Endothelial cell of umbilical vein (primary cell): Measurements from ENCODE around the gene LAMA4. TPM values are rescaled to one million over a fixed set of nuclear protein-coding genes. Genes with fewer than 3 reads are reported as not detected.

Source experiments
- BruUV-seq: library from RNA; stranded (reverse); fragments of 400-500 nt; replicated peaks from 2 replicates; lab custom pipeline; 2021; lab: Mats Ljungman, UMichigan
- CTCF ChIA-PET: fragments of 300-600, 350-600 bp; sonication (Branson Sonifier 250); formaldehyde crosslinking; loops from one replicate; lab custom pipeline; 2021; ENCODE audit warnings: antibody characterized with exemption, inconsistent platforms; lab: Charles Lee
- POLR2A ChIA-PET: fragments of 300-600, 350-600 bp; sonication (Branson Sonifier 250); formaldehyde crosslinking; loops from one replicate; lab custom pipeline; 2021; ENCODE audit warnings: antibody characterized with exemption, inconsistent platforms; lab: Charles Lee
- DNase-seq: peaks from one replicate; pipeline ENCODE4 v3.0.0-alpha.2; 2011; ENCODE audit warnings: low read depth, low spot score
- FAIRE-seq: peaks from 2 replicates; lab custom pipeline; 2011; peaks lifted over from hg19 to GRCh38; lab: Jason Lieb, UNC
- H2AFZ ChIP-seq: 2 replicates; pipeline ENCODE4 v1.6.0; 2012; ENCODE audit warnings: low read depth, low read length, control low read depth, inconsistent platforms
- H3K27ac ChIP-seq: 2 replicates; pipeline ENCODE4 v1.5.1; 2011; ENCODE audit warnings: low read depth, mild to moderate bottlenecking, control low read depth, low read length, moderate library complexity; ENCODE audit not compliant: insufficient read depth
- H3K27me3 ChIP-seq, 2 experiments: 2 replicates each; pipeline versions ENCODE4 v1.6.0 to v1.6.1; 2011; ENCODE audit warnings: low read length in 2 of 2, mixed read lengths in 1 of 2; ENCODE audit not compliant: control insufficient read depth in 2 of 2, insufficient read depth in 2 of 2
- H3K36me3 ChIP-seq, 2 experiments: 2 replicates in 1 of 2; 3 replicates in 1 of 2; pipeline ENCODE4 v1.5.1; 2011; ENCODE audit warnings: low read length in 2 of 2, mild to moderate bottlenecking in 1 of 2, moderate library complexity in 1 of 2; ENCODE audit not compliant: control insufficient read depth in 2 of 2, insufficient read depth in 2 of 2; ENCODE audit errors: extremely low read depth in 1 of 2
- H3K4me1 ChIP-seq: 3 replicates; pipeline ENCODE4 v1.5.1; 2011; ENCODE audit warnings: mild to moderate bottlenecking, low read length; ENCODE audit not compliant: control insufficient read depth, insufficient read depth; ENCODE audit errors: extremely low read depth
- H3K4me2 ChIP-seq: 2 replicates; pipeline ENCODE4 v1.6.1; 2011; ENCODE audit warnings: low read length, control low read depth, mixed read lengths; ENCODE audit not compliant: insufficient read depth
- H3K4me3 ChIP-seq, 3 experiments: fragments of 200-600 bp in 1 of 3; sonication (generic), shearing (Covaris generic) in 1 of 3; replicated peaks in 1 of 3; 2 replicates each; pipeline ENCODE4 v1.5.1; 2011 to 2016; ENCODE audit warnings: control low read depth in 3 of 3, low read length in 3 of 3, mild to moderate bottlenecking in 2 of 3, inconsistent platforms in 1 of 3, low read depth in 1 of 3, moderate library complexity in 1 of 3; ENCODE audit not compliant: insufficient read depth in 1 of 3
- H3K79me2 ChIP-seq: 2 replicates; pipeline ENCODE4 v1.6.0; 2012; ENCODE audit warnings: low read length, inconsistent platforms; ENCODE audit not compliant: control insufficient read depth, insufficient read depth
- H3K9ac ChIP-seq: replicated peaks from 2 replicates; pipeline ENCODE3; 2011; ENCODE audit warnings: low read length, control low read depth; ENCODE audit not compliant: insufficient read depth; ENCODE audit errors: extremely low read depth
- H3K9me1 ChIP-seq: replicated peaks from 3 replicates; pipeline ENCODE4 v1.6.0; 2011; ENCODE audit warnings: mild to moderate bottlenecking, low read length; ENCODE audit not compliant: control insufficient read depth, insufficient read depth; ENCODE audit errors: extremely low read depth
- H3K9me3 ChIP-seq: replicated peaks from 2 replicates; pipeline ENCODE4 v1.5.1; 2012; ENCODE audit warnings: low read length, inconsistent platforms; ENCODE audit not compliant: control insufficient read depth, insufficient read depth
- H4K20me1 ChIP-seq: replicated peaks from 2 replicates; pipeline ENCODE3; 2011; ENCODE audit warnings: mild to moderate bottlenecking, low read length; ENCODE audit not compliant: control insufficient read depth, insufficient read depth; ENCODE audit errors: extremely low read depth
- EZH2 ChIP-seq: IDR thresholded peaks from 2 replicates; pipeline ENCODE4 v1.6.1; 2012; ENCODE audit warnings: borderline replicate concordance, low read depth, mild to moderate bottlenecking, moderate library complexity, low read length, inconsistent platforms; ENCODE audit not compliant: severe bottlenecking
- FOS ChIP-seq: IDR thresholded peaks from 2 replicates; pipeline ENCODE4 v1.6.1; 2011; ENCODE audit warnings: mild to moderate bottlenecking, low read length, moderate library complexity, borderline replicate concordance; ENCODE audit not compliant: insufficient read depth
- GATA2 ChIP-seq: IDR thresholded peaks from 2 replicates; pipeline ENCODE4 v1.7.0; 2011; ENCODE audit warnings: low read depth, mild to moderate bottlenecking, moderate library complexity, mixed read lengths, low read length; ENCODE audit not compliant: insufficient read length, insufficient read depth
- JUN ChIP-seq: IDR thresholded peaks from 2 replicates; pipeline ENCODE4 v1.6.1; 2011; ENCODE audit warnings: borderline replicate concordance, low read depth; ENCODE audit not compliant: insufficient read length, insufficient read depth
- MYC ChIP-seq: IDR thresholded peaks from one replicate; pipeline ENCODE4 v1.6.1; 2011; ENCODE audit warnings: mild to moderate bottlenecking, low read depth, low read length
- POLR2AphosphoS5 ChIP-seq: IDR thresholded peaks from 2 replicates; pipeline ENCODE4 v1.6.1; 2012; ENCODE audit warnings: low read depth, mild to moderate bottlenecking, control low read depth, low read length, moderate library complexity; ENCODE audit not compliant: insufficient read depth
- dilution Hi-C: fragments of 300-500 bp; cut with MboI; formaldehyde crosslinking; loops from one replicate; pipeline ENCODE4 v1.15.0; 2019; ENCODE audit warnings: low sequenced_read_pairs; ENCODE audit not compliant: extremely low pct_ligation_motif_present
- intact Hi-C: fragments of 100-400 bp; cut with micrococcal nuclease; formaldehyde crosslinking; loops from one replicate; pipeline ENCODE4 v1.10.0; 2022
- polyA plus RNA-seq, 4 experiments: library from polyadenylated mRNA; depleted of rRNA in 3 of 4; stranded (reverse) in 3 of 4; unstranded in 1 of 4; fragments of >200 nt; gene quantifications; 2 replicates each; pipeline versions ENCODE4 v1.2.1 to v1.2.3, GENCODE V29; 2011 to 2012; ENCODE audit warnings: missing spikeins in 1 of 4
- total RNA-seq: library from RNA; stranded (reverse); gene quantifications from 2 replicates; pipeline ENCODE4 v1.2.3, GENCODE V29; 2021
- TF ChIP-seq, protein P1 (sequence below), 2 donors: IDR thresholded peaks; 1 replicate in 1 of 2; 2 replicates in 1 of 2; pipeline ENCODE4 v1.5.1; 2011; ENCODE audit warnings: low read length in 2 of 2, mild to moderate bottlenecking in 2 of 2, moderate library complexity in 2 of 2, control low read depth in 1 of 2, inconsistent platforms in 1 of 2, low read depth in 1 of 2; ENCODE audit not compliant: insufficient read depth in 1 of 2; ENCODE audit errors: extremely low read depth in 1 of 2

The LAMA4 gene
- total and polyA plus RNA-seq, 2 donors (not counting 3 experiments of a cell fraction or from before 2014, with no cell fraction given), result 384 to 629 TPM

GRCh38 chr6:112178846-112179245, 75.5 kb downstream of the LAMA4 start:
- no peaks in the 10 kb centered on the region for H3K79me2 ChIP-seq
- TF ChIP-seq GATA2, result no peak
- no peak for TF ChIP-seq POLR2AphosphoS5
- TF ChIP-seq EZH2, result no peak
- TF ChIP-seq FOS, result no peak
- TF ChIP-seq JUN, result no peak
- TF ChIP-seq MYC, result no peak
- TF ChIP-seq, protein P1, sequence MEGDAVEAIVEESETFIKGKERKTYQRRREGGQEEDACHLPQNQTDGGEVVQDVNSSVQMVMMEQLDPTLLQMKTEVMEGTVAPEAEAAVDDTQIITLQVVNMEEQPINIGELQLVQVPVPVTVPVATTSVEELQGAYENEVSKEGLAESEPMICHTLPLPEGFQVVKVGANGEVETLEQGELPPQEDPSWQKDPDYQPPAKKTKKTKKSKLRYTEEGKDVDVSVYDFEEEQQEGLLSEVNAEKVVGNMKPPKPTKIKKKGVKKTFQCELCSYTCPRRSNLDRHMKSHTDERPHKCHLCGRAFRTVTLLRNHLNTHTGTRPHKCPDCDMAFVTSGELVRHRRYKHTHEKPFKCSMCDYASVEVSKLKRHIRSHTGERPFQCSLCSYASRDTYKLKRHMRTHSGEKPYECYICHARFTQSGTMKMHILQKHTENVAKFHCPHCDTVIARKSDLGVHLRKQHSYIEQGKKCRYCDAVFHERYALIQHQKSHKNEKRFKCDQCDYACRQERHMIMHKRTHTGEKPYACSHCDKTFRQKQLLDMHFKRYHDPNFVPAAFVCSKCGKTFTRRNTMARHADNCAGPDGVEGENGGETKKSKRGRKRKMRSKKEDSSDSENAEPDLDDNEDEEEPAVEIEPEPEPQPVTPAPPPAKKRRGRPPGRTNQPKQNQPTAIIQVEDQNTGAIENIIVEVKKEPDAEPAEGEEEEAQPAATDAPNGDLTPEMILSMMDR (IDR thresholded peaks at IDR 0.05; ENCODE audit: extremely low read depth in 1 of 2, insufficient read depth in 1 of 2, low read depth in 1 of 2, low read length in 2 of 2), result no peak
- dilution Hi-C loops (no loop called here), intact Hi-C loops (no loop called here)
- no peaks in the 10 kb centered on the region for H3K27me3 ChIP-seq
- no peak overlapping the region for H3K27ac ChIP-seq
- H4K20me1 ChIP-seq, result no peaks in the 10 kb centered on the region
- H2AFZ ChIP-seq, result no peak overlapping the region
- FAIRE-seq, result no peak
- H3K4me2 ChIP-seq, result no peak overlapping the region
- H3K9me1 ChIP-seq, result no peaks in the 10 kb centered on the region
- peaks cover 9% of the 10 kb centered on the region for H3K4me1 ChIP-seq
- no peak overlapping the region for H3K9ac ChIP-seq
- H3K9me3 ChIP-seq, result no peaks in the 10 kb centered on the region
- peaks cover 52 to 59% of the 10 kb centered on the region in 2 experiments for H3K36me3 ChIP-seq
- no TSS peak for BruUV-seq
- ChIA-PET POLR2A (no interaction called here), CTCF (interaction anchor here (0.9 to 2.2 kb wide), 4 partner anchors 90 to 132 kb away, joined by 3 to 10 read pairs (median 6); no protein-coding TSS in a partner anchor)
- DNase-seq, result no peak
- H3K4me3 ChIP-seq, result no peak overlapping the region
